Middle frontal gyrus (tissue), 1 donor: ENCODE measurements around the gene P2RX5.

ENCODE experiments used
- DNase-seq: peaks from one replicate; pipeline ENCODE4 v3.0.0-alpha.2; 2015; ENCODE audit warnings: low spot score; ENCODE audit errors: extremely low spot score

P2RX5 gene

GRCh38 chr17:3626831-3627768, 68.9 kb downstream of the P2RX5 start:
- DNase-seq, result no peak
